ENCODE results near the gene DTX3. TPM values are rescaled to one million over a fixed set of nuclear protein-coding genes. Genes with fewer than 3 reads are reported as not detected.

DTX3 gene
- total and polyA plus RNA-seq, 7 donors, result 1.2 to 68.4 (median 42.9) TPM

DNA sequence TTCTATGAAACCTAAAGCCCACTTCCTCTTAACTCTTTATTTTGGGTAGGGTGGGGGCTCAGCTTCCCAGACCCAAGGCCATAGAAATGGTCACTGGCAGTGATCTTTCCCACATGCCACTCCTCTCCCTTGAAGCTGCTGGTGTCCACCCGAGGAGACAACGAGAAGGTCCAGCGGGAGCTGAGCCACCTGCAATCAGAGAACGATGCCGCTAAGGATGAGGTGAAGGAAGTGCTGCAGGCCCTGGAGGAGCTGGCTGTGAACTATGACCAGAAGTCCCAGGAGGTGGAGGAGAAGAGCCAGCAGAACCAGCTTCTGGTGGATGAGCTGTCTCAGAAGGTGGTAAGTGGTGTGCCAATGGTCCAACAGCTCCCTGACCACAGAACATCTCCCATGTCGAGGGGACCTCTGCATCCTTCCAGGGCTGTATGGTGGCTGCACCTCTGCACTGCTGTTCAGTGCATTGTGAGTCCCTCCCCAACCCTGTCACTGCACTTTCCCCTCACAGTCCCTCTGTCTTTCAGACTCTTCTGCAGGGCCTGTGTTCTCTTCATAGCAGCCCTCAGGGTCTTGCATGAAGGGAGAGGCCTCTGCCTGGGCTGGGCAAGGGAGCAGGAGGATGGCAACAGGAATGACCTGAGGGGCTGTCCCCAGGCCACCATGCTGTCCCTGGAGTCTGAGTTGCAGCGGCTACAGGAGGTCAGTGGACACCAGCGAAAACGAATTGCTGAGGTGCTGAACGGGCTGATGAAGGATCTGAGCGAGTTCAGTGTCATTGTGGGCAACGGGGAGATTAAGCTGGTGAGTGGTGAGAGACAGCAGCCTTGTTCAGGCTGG, 32.5 kb upstream of the DTX3 start:
- H3K27me3 ChIP-seq, result peaks cover 0 to 3% (median 0%) of the 10 kb centered on the region in 3 donors
- no peak overlapping the region for H3K4me3 ChIP-seq
- TF ChIP-seq, protein P1, sequence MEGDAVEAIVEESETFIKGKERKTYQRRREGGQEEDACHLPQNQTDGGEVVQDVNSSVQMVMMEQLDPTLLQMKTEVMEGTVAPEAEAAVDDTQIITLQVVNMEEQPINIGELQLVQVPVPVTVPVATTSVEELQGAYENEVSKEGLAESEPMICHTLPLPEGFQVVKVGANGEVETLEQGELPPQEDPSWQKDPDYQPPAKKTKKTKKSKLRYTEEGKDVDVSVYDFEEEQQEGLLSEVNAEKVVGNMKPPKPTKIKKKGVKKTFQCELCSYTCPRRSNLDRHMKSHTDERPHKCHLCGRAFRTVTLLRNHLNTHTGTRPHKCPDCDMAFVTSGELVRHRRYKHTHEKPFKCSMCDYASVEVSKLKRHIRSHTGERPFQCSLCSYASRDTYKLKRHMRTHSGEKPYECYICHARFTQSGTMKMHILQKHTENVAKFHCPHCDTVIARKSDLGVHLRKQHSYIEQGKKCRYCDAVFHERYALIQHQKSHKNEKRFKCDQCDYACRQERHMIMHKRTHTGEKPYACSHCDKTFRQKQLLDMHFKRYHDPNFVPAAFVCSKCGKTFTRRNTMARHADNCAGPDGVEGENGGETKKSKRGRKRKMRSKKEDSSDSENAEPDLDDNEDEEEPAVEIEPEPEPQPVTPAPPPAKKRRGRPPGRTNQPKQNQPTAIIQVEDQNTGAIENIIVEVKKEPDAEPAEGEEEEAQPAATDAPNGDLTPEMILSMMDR (IDR thresholded peaks at IDR 0.05), result no peak
- no peak overlapping the region for H3K27ac ChIP-seq
- no peaks in the 10 kb centered on the region for H3K4me1 ChIP-seq
- WGBS, 2 donors, result 88 to 90% methylated on average over 12 of the region's 12 CpGs
- no peak for DNase-seq
- H3K9me3 ChIP-seq, result no peaks in the 10 kb centered on the region
- intact Hi-C loops (cut with DNase I), result no loop called here
- H3K36me3 ChIP-seq, result no peaks in the 10 kb centered on the region

DNA sequence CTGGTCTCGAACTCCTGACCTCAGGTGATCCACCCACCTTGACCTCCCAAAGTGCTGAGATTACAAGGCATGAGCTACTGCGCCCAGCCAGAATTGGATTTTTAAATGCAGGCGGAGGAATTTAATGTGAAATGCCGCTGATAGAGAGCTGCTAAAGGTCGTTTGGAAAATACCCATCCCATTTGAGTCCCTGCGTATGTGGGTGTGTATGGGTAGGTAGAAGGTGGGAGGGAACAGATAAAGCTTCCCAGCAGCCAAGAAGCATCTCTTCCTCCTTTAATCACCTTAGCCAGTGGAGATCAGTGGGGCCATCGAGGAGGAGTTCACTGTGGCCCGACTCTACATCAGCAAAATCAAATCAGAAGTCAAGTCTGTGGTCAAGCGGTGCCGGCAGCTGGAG, 29.8 kb upstream of the DTX3 start:
- Histone ChIP-seq H3K4me3 (no peak overlapping the region), H3K4me1 (no peaks in the 10 kb centered on the region), H3K9me3 (no peaks in the 10 kb centered on the region), H3K36me3 (no peaks in the 10 kb centered on the region), H3K27ac (no peak overlapping the region), H3K27me3 (no peaks in the 10 kb centered on the region)
- no peak for DNase-seq
- intact Hi-C loops (cut with DNase I), result no loop called here
- TF ChIP-seq POLR2AphosphoS5 (IDR thresholded peaks at IDR 0.05), result no peak
- no peak for TF ChIP-seq POLR2A (IDR thresholded peaks at IDR 0.05)
- TF ChIP-seq EP300 (IDR thresholded peaks at IDR 0.05), result no peak
- TF ChIP-seq, protein P1 (IDR thresholded peaks at IDR 0.05), result no peak
- 86% methylated on average over 10 of the region's 10 CpGs for WGBS, 2 donors

DNA sequence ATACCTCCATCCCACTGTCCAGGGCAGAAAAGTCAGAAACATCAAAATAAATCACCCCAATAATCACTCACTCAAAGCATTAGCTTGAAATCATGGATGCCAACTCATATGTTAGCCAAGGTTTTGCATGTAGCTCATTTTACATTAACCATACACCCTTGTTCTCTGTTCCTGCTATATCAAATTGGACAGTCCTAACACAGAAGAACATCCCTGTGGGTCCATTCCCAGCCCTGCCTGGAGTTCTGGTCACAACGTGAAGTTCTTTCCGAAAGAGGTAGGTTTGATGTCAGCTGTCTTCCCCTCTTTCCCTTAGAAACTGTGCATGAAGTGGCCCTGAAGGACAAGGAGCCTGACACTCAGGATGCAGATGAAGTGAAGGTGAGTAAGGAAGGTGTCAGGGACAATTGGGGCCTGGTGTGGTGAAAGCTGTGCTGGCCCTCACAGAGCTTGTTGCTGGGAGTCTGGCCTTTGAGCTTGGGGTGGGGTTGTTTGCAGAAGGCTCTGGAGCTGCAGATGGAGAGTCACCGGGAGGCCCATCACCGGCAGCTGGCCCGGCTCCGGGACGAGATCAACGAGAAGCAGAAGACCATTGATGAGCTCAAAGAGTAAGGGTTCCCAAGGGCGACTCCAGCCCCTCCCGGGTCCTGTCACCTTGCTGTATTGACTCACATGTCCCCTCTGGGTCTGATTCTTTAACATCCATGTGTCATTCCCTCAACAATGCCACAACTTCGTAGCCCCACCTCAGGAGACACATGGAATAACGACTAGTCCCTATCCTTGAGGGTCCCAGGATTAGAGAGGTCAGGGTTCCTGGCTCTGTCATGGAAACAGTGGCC, 28.6 kb upstream of the DTX3 start:
- no peak for DNase-seq
- H3K4me3 ChIP-seq, result no peak overlapping the region
- H3K4me1 ChIP-seq, result no peaks in the 10 kb centered on the region
- no peaks in the 10 kb centered on the region for H3K9me3 ChIP-seq
- TF ChIP-seq POLR2A (IDR thresholded peaks at IDR 0.05), result no peak
- intact Hi-C loops (cut with DNase I), result no loop called here
- no peak overlapping the region for H3K27ac ChIP-seq
- 48 to 76% methylated on average over 12 of the region's 12 CpGs for WGBS, 2 donors
- H3K36me3 ChIP-seq, result no peaks in the 10 kb centered on the region
- H3K27me3 ChIP-seq, result no peaks in the 10 kb centered on the region

DNA sequence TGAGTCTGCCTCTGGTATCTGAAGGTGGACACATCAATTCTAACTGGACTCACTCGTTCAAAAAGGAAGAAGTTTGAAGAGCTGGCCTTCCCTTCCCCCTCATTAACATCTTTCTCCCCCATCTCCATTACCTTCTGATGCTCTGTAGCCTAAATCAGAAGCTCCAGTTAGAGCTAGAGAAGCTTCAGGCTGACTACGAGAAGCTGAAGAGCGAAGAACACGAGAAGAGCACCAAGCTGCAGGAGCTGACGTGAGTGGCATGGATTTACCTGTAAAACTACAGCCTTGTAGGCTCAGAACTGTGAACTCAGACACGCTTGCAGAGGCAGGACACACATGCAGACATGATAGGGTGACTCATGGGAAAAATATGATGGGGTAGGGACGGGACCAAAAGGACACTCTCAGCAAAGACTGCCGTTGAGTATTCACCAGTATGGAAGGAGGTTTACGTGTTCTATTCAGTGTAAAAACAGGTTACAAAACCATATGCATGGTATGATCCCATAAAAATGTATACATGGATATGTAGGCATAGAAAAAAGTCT, 27.9 kb upstream of the DTX3 start:
- intact Hi-C loops (cut with DNase I), result no loop called here
- TF ChIP-seq, protein P1 (IDR thresholded peaks at IDR 0.05), result no peak
- TF ChIP-seq POLR2AphosphoS5 (IDR thresholded peaks at IDR 0.05), result no peak
- no peak for TF ChIP-seq EP300 (IDR thresholded peaks at IDR 0.05)
- no peak for TF ChIP-seq POLR2A (IDR thresholded peaks at IDR 0.05)
- H3K9me3 ChIP-seq, result no peaks in the 10 kb centered on the region
- no peak overlapping the region for H3K4me3 ChIP-seq
- WGBS, 2 donors, result 84 to 85% methylated on average over 9 of the region's 9 CpGs
- H3K27ac ChIP-seq, result no peak overlapping the region
- no peaks in the 10 kb centered on the region for H3K27me3 ChIP-seq
- no peak for DNase-seq
- no peaks in the 10 kb centered on the region for H3K36me3 ChIP-seq
- no peaks in the 10 kb centered on the region for H3K4me1 ChIP-seq

All from sigmoid colon (tissue), 7 donors.